NCI-H1436 treated with DMSO at 0.1 percent for 48 hours (cell line): ENCODE measurements around the gene CACNA2D2.
A peak's percentile ranks its signal among the peaks of the same experiment; 100 is the strongest.

Experiments used
- DNase-seq: peaks from one replicate; lab custom pipeline; 2025; lab: John Stamatoyannopoulos, UW

The CACNA2D2 gene

DNA sequence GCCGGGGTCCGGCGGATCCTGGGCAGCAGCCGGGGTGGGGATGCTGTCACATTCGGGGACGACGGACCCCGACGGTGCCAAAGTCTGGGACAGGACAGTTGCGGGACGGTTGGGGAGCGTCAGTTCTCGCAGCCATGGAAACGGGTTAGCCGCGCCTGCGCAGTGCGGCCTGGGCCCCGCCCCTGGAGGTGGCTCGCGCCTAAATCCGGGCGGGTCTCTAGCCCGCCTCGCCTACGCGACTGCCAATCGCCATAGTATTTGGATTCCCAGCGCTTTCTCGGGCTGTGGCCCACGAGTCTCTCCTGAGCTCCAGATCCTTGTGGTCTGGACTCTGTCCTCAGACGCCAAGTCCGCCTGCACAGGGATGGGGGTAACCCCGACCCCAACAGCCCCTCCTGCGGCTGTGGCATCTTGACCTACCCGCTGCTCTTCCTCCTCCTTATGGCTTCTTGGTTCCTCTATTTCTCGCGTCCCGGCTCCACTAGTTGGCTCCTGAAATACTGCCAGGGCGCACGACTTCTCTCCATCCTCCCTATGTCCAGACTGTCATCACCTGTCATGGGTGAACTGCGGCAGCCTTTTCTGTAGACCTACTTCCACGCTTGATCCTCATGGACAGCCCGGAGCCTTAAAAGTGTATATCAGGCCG lies 157.7 kb downstream of the CACNA2D2 start, which contains the start of gene ZMYND10:
TSS of gene ZMYND10 (minus strand) at position 147 of the 649 bp plus-strand sequence. CDS start 153 bp downstream, outside the sequence.
- no peak for DNase-seq

DNA sequence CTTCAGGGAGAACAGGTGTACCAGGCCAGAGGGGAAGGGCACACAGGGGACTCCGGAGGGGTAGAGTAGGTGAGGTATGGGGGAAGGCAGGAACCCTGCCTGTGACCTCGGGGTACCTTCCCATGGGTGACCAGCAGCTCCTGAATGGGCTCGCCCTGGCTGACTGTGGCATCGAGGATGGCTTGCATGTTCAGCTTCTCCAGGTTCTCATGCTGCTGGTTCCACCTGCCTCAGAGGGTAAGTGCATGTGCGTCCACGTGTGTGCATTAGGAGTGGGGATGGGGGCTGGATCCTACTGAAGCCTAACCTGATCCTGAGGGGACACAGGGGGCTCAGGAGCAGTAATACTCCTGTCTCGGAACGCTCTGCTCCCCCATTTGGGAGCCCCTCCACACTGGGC lies 158.4 kb downstream of the CACNA2D2 start:
- no peak for DNase-seq

DNA sequence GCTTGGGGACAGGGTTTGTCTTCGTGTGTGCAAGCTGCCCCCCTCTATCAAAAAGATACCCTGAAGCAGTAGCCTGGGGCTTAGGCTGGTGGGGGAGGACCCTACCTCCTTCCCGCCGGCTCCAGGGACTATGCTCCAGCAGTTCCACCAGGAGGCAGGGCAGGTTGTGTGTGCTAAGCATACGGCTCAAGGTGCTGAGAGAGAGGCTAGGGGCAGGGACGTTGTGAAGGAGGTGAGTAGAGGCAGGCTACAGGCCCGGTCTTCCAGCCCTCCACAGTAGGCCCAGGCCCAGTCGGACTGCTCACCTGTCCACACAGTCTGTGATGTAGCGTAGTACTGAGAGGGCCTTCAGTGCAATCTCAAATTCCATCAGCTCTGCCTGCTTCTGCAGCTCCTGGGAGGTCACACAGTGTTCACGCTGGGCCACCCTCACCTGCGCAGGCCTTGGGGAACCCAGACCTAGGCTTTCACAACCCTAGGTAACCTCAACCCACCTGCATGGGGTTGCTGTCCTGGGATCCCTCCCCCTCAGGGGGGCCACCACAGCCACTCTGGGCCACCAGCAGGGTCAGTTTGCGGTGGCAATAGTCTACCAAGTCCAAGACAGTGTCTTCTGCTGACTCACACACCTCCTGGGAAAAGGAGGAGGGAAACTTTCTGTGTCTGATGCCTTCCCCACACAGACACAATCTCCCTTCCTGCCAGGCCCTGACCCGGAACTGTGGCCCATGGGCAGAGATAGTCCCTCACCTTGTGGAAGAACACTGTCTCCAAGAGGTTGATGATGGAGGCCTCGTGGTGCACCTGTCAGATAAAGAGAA lies 160.4 kb downstream of the CACNA2D2 start:
- DNase-seq = no peak

- no peak for DNase-seq
Measured at GRCh38 chr3:50341996-50342650, 161.3 kb downstream of the CACNA2D2 start.

GRCh38 chr3:50341537-50341936 lies 161.9 kb downstream of the CACNA2D2 start:
- DNase-seq = no peak

DNA sequence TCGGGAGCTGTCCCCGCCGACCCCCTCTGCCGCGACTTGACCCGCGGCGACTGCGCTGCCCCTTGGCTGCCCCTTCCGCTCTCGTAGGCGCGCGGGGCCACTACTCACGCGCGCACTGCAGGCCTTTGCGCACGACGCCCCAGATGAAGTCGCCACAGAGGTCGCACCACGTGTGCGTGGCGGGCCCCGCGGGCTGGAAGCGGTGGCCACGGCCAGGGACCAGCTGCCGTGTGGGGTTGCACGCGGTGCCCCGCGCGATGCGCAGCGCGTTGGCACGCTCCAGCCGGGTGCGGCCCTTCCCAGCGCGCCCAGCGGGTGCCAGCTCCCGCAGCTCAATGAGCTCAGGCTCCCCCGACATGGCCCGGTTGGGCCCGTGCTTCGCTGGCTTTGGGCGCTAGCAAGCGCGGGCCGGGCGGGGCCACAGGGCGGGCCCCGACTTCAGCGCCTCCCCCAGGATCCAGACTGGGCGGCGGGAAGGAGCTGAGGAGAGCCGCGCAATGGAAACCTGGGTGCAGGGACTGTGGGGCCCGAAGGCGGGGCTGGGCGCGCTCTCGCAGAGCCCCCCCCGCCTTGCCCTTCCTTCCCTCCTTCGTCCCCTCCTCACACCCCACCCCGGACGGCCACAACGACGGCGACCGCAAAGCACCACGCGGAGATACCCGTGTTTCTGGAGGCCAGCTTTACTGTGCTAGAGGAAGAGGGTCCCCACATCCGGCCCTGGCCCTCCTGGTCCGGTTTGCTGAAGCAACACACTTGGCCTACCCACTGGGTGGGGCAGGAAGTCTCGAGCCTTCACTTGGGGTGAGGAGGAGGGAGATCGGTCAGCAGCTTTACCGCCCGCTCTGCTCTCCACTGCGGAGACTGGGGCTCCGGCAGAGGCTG lies 162.7 kb downstream of the CACNA2D2 start, which contains the start of gene RASSF1:
TSS of gene RASSF1 (minus strand) at position 389 of the 882 bp plus-strand sequence. CDS start at position 358, 31 bp downstream.
- no peak for DNase-seq

- no peak for DNase-seq
Measured at GRCh38 chr3:50340147-50340447, 163.3 kb downstream of the CACNA2D2 start.

GRCh38 chr3:50339485-50340146 lies 163.8 kb downstream of the CACNA2D2 start:
- no peak for DNase-seq

- DNase-seq = no peak
Measured at GRCh38 chr3:50338965-50339364, 164.5 kb downstream of the CACNA2D2 start.

GRCh38 chr3:50337175-50337861 lies 166.1 kb downstream of the CACNA2D2 start:
- DNase-seq = peak; percentile 79

GRCh38 chr3:50336452-50337174 lies 166.8 kb downstream of the CACNA2D2 start:
- DNase-seq = no peak

- DNase-seq = no peak
Measured at GRCh38 chr3:50334339-50335075, 168.9 kb downstream of the CACNA2D2 start.

- no peak for DNase-seq
Measured at GRCh38 chr3:50333744-50334328, 169.6 kb downstream of the CACNA2D2 start.

DNA sequence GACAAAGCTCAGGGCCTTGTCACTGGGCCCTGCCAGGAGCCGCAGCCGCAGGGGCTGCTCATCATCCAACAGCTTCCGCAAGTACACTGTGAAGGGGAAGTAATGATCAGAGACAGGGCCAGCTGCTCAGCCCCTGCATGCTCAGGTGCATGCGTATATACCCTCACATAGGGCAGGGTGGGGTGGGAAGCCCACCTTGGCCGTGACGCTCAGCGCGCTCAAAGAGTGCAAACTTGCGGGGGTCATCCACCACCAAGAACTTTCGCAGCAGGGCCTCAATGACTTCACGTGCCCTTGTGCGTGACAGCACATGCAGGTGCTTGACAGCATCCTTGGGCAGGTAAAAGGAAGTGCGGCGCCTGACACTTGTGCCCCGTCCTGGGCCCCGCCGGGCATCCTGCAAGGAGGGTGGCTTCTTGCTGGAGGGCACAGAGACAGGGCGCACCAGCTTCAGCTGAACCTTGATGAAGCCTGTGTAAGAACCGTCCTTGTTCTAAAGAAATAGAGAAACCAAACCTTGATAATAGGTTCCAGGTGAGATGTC lies 172.0 kb downstream of the CACNA2D2 start:
- no peak for DNase-seq

- no peak for DNase-seq
Measured at GRCh38 chr3:50330330-50330729, 173.1 kb downstream of the CACNA2D2 start.

- no peak for DNase-seq
Measured at GRCh38 chr3:50327943-50328691, 175.3 kb downstream of the CACNA2D2 start, which contains the start of gene TUSC2. Gene TUSC2 (minus strand): TSS chr3:50328223. CDS start chr3:50328099, 124 bp downstream.

DNA sequence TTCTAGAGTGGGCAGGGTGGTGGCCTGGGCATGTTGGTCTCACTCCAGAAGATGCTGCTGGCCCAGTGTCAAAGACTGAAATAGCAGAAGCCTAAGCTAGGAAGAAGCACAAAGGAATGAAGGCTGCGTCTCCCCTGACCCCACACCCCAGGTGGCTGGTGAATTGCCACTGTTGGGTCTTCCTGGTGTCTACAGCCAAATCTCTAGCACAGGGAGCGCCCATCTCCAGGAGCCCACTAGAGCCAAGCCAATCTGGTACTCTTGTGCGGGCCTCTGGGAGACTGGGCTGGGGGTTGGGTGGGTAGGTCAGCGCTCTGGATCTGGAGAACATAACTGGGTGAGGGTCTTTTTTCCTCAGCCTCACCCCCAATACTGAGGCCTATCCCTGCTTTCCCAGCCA lies 176.3 kb downstream of the CACNA2D2 start:
- DNase-seq = no peak

DNA sequence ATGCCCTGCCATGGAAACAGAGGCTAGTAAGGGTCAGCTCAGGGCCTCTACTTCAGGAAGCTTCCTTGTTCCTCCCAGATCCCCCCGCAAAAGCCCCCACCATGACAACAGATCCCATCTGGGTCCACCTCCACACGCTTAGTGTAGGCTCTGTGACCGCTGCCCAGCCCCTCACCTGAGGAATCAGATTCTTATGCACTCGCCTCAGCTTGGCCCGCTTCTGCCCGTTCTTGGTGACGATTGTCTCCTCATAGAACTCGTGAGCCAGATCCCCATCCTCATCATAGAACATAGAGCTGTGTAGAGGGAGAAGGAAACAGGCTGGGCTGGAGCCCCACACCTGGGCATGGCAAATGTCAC lies 177.3 kb downstream of the CACNA2D2 start:
- DNase-seq = no peak
